AG10803 (cell line): ENCODE data around the gene DPF3.

Experiments used
- DNase-seq: peaks from one replicate; pipeline ENCODE4 v3.0.0; 2010; ENCODE audit warnings: low read depth
- H3K4me3 ChIP-seq: 2 replicates; pipeline ENCODE4 v1.5.1; 2011; ENCODE audit warnings: mild to moderate bottlenecking, low read length, control low read depth
- TF ChIP-seq, protein P1 (sequence below): conservative IDR thresholded peaks from 2 replicates; pipeline ENCODE4 v1.5.1; 2011; ENCODE audit warnings: mild to moderate bottlenecking, low read length, control low read depth, inconsistent platforms

The DPF3 gene

DNA sequence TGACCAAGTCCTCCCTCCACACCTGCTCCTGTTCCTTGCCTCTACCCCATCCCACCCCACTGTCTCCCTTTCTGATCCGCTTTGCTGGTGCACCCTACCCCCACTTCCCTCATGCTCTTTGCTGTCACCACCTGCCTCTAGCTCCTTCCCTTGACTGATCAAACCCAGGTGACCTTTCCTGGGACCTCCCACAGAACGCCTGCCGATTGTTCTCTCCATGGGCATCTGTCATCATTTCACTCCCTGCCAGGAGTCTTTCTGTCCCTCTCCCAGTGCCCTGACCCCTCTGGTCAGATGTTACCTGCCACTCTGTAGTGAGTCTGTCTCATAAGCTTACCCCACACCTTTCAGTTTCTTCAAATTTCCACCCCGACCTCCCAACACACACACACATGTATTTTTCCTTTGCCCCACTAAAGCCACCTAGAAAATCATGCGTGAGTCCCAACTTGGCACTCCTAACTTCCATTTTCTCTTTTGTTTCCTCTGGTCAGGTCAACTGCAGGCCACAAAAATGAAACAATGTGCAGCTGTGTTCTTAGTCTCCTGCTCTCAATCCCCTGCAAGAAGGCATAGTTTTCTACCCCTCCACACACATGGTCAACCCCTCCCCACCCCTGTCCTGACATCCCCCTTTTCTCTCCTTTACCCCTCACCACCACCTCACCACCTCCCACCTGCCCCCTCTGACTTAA is 229.8 kb downstream of the DPF3 start:
- DNase-seq: peak; percentile 36
- TF ChIP-seq, protein P1, sequence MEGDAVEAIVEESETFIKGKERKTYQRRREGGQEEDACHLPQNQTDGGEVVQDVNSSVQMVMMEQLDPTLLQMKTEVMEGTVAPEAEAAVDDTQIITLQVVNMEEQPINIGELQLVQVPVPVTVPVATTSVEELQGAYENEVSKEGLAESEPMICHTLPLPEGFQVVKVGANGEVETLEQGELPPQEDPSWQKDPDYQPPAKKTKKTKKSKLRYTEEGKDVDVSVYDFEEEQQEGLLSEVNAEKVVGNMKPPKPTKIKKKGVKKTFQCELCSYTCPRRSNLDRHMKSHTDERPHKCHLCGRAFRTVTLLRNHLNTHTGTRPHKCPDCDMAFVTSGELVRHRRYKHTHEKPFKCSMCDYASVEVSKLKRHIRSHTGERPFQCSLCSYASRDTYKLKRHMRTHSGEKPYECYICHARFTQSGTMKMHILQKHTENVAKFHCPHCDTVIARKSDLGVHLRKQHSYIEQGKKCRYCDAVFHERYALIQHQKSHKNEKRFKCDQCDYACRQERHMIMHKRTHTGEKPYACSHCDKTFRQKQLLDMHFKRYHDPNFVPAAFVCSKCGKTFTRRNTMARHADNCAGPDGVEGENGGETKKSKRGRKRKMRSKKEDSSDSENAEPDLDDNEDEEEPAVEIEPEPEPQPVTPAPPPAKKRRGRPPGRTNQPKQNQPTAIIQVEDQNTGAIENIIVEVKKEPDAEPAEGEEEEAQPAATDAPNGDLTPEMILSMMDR: no peak
- no peak overlapping the region for H3K4me3 ChIP-seq

DNA sequence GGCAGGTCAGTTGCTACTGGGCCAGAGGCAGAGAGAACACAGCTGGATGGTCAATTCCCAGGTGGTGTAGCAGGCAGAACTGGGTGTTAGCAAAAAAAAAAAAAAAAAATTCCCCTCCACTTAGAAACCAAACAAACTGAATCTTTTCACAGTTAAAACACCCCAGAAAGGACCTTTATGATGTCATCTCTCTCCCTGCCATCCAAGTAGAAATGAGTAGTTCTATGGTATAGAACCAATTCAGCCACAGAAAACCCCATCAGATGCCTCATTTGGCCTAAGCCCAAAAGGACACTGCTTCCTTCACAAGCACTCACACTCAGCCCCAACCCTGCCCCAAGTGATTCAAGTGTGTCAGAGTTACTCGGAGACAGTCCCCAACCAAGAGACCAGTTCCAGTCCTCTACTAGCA is 230.8 kb downstream of the DPF3 start:
- DNase-seq: no peak
- TF ChIP-seq, protein P1: no peak
- H3K4me3 ChIP-seq: no peak overlapping the region

DNA sequence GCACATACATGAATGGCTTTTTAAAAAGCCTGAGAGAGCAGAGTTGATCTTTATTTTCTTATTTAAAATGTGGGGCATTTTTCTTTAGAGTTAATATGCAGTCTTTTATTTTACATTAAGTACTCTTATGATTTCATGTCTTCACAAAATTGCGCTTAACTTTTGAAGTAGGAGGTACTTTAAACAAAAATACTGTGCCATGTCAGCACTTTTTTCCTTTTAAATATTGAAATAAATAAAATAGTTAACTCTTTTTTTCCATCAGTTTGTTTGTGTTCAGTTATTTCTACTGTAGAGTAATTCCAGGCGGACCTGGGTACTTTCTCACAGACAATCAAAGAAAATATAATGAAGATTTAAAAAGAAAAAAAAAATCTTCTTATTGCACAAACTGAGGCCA is 231.7 kb downstream of the DPF3 start:
- H3K4me3 ChIP-seq: no peak overlapping the region
- TF ChIP-seq, protein P1: no peak
- no peak for DNase-seq

- no peak overlapping the region for H3K4me3 ChIP-seq
- peak; percentile 43 for DNase-seq
- TF ChIP-seq, protein P1: no peak
Measured at GRCh38 chr14:72657214-72657921, 236.5 kb downstream of the DPF3 start.

DNA sequence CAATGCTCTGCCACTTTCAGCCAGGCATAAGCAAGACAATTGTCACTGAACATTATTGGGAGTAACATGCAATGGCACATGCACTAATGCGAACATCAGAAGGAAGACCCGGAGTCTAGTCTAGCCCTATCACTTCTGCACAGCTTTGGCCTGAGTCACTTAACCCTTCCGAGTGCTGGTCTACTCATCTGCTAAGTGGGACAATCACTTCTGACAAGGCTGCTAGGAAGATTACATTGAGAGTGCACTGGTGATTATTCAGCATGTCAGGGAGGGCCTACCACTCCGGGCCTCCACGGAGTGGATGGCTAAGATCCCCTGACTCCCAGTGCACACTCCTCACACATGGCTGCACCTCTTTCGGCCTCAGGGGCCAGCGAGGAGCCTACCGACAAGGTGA is 240.9 kb downstream of the DPF3 start:
- no peak for DNase-seq
- no peak overlapping the region for H3K4me3 ChIP-seq
- TF ChIP-seq, protein P1: no peak

GRCh38 chr14:72652179-72652578 is 241.7 kb downstream of the DPF3 start:
- TF ChIP-seq, protein P1: no peak
- H3K4me3 ChIP-seq: no peak overlapping the region
- no peak for DNase-seq

DNA sequence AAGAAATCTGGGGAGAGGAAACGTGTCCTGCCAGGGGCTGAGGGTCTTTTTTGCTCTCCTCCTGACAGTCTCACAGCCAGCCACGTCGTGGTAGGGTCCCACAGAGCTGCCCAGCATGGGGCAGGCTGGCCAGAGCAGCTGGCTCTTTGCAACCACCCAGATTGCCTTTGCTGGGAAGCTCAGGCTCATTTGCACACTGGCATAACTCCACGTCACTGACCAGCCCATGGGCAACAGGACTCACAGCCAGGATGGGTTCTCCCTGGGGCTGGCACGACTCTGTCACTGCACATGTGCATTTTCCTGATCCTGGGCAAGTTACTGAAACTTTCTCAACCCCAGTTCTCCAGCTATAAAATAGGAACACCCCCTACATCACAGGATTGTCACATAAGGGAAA is 242.2 kb downstream of the DPF3 start:
- H3K4me3 ChIP-seq: no peak overlapping the region

More for the DNA sequence above, 242.2 kb downstream of the DPF3 start:
- TF ChIP-seq, protein P1: no peak
- DNase-seq: no peak
